Glomerular visceral epithelial cell (primary cell): ENCODE data around the gene CDC42BPG.
"Not testable (repeated sequence)": the region's sequence is repeated elsewhere in the genome, so short reads cannot be mapped to it uniquely, and the experiment has no call there.

Experiments used
- DNase-seq: peaks from one replicate; pipeline ENCODE4 v3.0.0-alpha.2; 2016; ENCODE audit errors: extremely low spot score

CDC42BPG gene

DNA sequence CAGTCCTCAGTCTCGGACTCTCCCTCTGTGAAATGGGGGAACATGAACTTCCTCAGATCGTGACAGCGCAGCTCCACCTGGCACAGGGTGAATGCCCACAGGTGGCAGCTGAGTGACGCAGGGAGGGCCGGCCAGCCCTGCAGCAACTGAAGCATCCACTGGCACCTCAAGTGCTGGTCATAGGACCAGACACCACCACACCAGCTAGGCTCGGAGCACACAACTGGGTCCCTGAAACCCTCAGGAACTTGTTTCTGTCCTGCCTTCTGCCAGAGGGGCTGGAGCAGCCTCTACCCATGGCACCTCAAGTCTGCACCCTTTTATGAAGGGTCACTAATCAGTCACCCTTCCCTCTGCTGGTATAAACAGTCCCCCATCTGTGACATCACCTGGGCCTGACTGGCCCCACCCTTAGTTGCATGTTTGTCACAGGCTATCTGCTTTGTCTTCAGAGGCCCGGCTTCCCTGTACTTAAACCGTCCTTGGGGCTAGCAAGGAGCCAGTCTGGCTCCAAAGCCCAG is 7.4 kb upstream of the CDC42BPG start:
- no peak for DNase-seq

DNA sequence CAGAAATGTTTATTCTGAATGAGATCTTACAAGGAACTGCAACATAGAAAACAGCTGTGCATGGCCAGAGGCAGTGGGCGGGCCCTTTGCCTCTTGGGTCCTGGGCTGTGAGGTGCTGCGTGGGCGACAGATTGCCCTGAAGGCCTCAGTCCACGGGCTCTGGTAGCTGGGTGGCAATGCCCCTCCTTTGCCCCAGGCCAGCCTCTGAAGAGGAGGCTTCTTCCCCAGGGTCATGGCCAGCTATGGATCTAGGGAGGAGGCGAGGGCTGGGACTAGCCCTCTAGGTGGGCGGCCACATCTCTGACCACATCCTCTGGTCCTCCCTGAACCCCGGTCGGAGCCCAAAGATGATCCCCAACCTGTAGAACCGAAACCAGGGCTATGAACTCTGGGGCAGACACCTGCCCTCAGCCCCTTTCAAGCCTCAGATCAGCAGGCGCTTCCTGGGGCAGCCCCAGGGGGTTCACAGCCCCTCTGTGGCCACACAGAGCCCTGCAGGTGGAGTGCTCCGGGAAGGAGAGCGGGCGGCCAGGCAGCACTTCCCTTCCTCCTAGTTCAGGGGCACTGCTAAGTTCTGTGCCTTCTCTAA is 6.6 kb upstream of the CDC42BPG start:
- no peak for DNase-seq

DNA sequence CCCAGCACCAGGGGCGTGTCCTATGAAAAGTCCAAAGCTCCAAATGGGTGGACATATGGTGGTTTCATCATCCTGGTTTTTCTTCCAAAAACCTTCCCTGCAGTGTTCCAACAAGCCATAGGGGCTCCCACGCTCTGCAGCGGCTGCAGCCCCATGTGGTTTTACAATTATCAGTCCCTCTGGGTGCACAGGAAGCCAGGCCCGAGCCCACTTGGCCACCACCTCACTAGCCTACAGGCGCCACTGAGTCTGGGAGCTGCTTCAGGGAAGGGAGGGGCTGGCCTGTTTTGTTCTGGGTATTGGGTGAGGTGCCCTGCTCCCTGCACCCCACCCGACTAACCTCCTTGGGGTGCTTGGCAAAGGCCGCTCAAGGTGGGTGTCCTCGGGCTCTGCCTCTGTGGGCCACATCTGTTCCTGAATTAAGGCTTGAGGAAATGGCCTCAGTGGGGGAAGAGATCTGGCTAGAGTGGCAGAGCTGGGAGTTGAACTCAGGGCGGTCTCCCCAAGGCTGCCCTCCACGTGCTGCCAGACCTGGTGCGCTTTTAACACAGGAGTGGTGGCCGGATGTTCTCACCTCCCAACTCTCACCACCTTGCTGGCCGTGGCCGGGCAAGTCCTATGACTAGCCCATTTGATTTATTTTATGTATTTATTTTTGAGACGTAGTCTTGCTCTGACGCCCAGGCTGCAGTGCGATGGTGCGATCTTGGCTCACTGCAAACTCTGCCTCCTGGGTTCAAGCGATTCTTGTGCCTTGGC is 5.3 kb upstream of the CDC42BPG start:
- no peak for DNase-seq

DNA sequence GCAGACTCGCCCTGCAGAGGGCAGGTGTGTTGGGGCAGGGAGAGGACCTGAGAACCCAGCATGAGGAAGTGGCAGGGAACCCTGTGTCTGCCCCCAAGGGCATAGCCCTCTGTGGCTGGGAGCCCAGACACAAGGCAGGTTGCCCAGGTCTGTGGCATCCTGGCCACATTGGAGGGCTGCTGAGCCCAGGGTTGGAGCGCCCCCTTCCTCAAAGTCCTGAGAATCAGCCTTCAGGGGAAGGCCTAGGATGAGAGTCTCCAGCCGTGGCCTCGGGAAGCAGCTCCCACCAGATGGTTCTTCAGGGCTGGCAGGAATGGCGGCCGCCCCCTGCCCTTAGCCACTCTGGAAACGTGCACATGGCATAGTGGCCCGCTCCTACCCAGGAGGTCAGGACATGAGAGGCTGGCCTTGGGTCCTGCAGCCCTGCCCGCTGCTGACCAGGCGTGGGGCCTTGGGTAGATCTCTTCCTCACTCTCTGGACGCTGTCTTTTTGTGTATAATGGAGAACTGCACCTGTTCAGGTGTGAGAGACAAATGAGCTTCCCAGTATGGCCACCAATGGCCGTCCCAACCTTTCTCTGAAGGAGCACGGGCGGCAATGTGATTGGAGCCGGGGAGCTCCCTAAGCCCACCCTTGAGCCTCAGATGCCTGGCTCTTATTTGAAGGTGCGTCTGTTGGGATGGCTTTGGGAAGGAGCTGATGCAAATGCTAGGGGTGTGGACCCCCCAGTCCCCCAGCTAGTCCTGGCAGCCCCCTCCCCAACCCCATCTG is 4.6 kb upstream of the CDC42BPG start:
- no peak for DNase-seq

DNA sequence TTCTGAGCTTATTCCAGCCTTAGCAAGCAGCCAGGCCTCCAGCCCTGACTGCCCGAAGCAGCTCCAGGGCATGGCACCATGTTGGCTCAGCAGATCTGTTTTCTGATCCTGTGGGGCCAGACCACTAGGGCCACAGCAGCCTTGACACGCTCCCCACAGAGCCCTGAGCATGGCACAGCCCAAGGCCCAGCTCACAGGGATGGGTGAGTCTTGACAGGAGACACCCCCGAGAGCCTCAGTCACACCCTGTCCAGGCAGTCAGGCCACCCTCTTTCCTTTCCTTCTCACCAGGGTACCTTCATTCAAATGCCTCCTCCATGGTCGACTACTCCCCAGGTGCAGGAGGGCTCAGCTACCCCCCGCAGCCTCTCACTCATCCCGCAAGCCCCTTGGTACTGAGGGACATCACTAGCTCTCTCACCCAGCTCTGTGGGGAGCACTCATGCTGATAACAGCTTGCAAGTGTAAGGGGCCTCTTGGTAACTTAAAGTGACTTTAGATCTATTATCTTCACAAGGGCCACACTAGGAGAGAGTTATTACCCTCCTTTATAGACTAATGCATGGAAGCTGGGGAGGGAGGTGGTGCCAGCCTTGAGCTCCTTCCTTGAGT is 3.9 kb upstream of the CDC42BPG start:
- no peak for DNase-seq

DNA sequence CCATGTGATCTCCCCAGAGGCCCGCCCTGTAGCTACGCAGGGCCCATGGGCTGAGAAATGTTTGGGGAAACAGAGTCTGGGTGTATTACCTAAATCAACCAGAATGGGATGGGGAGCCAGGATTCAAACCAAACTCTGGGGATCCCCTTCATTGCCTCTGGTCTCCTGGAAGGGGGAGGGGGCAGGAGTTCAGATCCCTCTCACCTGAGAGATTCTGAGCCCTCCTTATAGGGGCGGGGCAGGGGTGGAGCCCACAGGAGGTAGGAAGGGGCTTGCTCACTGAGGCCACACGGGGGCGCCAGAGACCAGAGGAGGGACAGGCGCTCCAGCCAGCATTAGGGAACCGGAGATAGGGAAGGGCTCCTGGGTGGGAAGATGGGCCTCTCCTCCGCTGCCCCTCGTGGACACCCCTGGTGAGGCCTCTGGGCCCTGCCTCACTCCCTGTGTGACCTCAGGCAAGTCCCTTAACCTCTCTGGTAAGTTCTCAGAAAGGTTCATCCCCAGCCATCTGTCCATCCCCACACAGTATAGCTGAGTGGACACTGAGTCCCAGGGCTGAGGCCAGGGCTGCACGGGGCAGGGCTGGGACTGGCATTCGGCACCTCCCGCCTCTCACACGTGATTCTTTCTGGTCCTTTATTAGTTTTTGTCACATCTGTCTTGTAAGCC is 2.7 kb upstream of the CDC42BPG start:
- DNase-seq: peak; percentile 93

DNA sequence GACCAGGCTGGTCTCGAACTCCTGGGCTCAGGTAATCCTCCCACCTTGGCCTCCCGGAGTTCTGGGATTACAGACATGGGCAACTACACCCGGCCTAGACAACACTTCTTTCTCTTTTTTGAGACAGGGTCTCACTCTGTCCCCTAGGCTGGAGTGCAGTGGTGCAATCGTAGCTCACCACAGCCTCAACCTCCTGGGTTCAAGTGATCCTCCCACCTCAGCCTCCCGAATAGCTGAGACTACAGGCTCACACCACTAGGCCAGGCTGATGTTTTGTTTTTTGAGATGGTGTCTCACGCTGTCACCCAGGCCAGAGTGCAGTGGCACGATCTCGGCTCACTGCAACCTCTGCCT is 1.3 kb upstream of the CDC42BPG start:
- DNase-seq: not testable (repeated sequence)

DNA sequence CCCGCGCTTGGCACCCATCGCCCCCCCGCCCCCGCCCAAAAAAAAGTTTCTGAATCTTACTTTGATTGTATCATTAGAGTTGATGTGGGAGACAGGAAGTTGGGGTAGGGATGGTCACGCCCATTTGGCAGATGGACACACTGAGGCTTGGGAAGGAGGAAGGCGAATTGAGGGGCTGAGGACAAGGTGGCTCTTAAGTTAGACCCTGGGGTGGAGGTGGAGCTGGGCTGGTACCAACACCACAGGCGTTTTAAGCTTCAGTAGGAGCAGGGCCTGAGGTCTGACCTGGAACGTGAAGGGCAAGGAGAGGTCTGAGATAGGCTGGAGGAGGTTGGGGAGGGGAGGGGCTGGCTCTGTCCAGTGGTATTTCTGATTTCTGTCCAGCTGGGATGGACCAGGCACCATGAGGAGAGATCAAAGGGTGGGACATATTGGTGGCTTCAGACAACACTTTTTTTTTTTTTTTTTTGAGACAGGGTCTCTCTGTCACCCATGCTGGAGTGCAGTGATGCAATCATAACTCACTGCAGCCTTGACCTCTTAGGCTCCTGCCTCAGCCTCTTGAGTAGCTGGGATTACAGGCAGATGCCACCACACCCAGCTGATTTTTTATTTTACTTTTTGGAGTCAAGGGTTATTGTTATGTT is 799 bp upstream of the CDC42BPG start:
- no peak for DNase-seq

DNA sequence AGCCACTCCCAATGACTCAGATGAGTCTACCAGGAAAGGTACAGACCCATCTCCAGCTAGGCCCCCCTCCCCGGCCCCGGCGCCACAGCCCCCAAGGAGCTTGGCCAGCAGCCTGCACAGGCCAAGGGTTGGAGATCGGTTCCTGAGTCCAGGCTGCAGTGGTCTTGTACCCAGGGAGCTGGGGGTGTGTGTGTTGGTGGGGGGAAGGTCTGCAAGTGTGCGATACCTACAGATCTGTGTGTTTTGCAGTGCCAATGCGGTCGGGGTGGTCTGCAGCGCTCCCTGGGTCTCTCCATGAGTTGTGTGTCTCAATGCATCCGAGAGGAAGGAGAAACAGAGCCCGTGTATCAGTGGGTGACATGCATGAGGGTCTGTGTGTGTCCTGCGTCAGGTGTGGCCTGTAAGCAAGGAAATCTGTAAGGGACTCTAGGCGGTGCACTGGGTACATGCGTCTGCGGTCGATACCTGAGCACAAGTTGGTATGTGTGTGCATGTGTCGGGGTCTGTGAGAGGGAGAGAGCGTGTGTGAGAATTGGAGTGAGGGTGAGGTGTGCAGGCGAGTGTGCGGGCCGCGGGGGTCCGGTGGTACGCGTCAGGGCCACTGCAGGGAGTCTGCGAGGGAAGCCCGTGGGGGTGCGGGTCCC is 645 bp downstream of the CDC42BPG start:
- no peak for DNase-seq

DNA sequence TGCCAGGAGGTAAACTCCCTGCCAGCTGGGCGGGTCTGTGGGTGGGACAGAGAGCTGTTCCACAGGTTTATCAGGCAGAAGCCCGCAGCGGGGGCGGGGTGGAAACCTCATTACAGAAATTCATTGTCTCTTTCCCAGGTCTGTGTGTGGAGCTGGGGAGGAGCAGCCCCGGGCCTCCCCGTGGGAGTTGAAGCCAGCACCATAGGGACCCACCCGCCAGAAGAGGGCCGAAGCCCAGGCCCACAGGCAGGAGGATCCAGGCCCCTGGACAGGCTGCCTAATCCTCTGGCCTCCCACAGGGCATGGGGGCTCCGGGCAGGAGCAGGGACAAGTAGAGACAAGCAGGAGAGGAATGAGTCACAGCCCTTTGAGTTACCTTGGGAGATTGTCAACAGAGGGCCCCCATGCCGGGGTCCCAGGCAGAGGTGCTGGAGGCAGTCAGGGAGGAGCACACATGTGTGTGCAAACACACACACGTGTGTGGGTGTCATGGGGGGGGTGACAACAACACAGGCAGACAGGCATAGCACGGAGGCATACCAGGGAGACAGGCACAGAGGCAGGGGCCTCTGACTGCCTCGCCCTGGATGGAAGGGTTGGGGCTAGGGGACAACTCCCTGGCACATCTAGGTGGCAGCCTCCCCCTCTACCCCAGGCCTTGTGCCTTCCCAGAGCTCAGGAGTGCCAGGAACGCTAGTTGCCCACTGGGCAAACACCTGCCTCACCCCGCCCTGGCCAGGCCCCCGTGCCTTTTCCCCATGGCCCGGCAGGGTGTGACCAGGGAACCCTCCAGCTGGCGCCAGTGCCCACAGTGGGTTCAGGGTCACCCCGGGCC is 1.4 kb downstream of the CDC42BPG start:
- peak; percentile 65 for DNase-seq

DNA sequence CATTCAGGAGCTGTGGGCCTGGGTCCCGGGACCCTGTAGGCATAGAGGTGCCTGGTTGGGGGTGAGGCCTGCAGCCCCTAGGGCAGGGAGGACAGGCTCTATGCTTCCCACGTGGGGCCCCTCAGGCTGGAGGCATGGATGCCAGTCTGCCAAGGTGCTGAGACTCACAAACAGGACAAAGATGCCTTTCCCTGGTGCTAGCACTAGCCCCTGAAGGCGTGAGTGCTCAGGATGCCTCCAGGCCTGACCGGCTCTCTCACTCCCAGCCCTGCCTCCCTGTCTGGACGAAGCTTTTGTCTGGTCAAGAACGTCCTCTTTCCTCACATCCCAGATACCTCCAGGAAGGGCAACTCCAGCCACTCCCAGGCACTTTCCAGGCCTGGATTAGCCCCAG is 2.1 kb downstream of the CDC42BPG start:
- no peak for DNase-seq

DNA sequence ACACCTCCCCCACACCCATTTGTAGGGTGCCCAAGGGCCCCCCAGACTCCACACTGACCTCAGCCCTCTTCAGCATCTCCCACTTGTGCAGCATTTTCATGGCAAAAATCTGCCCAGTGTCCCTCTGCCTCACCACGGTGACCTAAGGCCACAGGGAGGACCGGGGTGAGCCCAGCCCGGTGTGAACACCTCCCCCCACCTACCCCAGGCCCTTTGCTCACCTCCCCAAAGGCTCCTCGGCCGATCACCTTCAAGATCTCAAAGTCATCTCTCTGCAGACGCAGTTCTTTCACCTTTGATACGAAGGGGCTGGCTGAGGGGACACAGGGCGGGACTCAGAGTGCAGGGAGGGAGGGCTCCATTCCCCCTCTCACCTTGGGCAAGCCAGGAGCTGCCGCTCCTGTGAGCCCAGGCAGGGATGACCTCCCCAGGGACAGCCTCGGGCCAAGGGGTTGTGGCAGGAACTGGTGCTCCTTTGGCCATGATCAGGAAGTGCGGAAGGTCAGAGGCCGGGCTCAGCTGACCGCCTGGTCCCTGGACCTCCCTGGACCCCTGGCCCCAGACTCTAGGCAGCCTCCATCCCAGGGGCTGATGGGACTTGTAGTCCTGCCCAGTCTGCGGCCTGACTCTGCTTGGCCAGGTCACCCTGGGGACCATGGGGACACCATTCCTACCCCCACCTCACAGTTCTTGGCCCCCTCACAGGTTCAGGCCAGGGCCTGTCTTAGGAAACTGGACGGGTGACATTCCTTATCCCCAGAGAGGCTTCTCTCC is 2.7 kb downstream of the CDC42BPG start:
- DNase-seq: no peak

DNA sequence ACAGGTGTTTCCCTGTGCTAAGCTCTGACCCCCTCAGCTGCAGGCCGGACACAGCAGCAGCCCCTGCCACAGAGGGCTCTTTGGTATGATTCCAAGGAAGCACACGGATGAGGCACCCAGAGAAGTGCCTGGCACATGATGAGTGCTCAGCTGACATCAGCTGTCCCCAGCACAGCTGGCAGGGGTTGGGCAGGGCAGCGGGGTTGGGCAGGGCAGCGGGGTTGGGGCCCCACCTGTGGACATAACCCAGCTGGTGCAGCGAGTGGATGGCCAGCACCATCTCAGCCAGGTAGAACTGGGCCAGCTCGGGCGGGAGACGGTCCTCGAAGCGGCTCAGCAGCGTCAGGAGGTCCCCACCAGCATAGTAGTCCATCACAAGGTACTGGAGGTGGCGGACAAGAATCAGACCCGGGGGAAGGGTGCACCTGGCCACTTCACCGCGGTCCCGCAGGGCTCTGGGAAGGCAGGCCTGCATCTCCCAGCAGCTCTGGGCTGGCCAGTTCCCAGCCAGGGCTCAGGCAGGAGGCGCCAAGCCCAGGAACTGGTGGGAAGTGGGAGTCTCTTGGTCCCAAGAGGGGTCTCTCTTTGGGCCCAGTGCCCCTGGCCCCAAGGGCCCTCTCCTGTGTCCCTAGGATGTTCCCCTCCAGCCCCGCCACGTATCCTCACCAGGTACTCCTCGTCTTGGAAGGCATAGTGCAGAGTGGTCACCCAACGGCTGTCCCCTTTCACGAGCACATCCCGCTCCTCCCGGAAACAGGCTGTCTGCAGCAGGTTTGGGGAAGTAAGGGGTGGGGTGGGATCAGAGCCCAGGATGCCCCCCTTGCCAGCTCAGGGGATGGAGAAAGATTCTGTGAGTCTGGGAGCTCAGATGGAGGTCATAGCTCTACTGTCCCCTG is 4.3 kb downstream of the CDC42BPG start:
- DNase-seq: no peak

DNA sequence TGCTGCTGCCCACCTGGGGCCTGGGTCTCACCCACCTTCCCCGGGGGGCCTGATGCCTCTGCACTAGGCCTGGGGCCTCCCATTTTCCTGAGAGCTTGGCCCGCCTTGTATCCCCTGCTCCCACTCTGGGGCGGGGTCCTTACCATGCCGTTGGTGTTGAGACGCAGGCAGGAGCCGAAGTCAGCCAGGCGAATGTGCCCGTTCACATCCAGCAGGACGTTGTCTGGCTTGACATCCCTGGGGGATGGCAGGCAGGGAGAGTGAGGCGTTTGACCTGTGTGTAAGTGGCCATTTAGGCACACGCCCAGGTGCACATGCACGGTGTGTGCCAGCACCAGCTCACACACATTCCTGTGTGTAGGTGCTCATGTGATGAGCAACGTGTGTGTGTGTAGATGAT is 5.1 kb downstream of the CDC42BPG start:
- no peak for DNase-seq

DNA sequence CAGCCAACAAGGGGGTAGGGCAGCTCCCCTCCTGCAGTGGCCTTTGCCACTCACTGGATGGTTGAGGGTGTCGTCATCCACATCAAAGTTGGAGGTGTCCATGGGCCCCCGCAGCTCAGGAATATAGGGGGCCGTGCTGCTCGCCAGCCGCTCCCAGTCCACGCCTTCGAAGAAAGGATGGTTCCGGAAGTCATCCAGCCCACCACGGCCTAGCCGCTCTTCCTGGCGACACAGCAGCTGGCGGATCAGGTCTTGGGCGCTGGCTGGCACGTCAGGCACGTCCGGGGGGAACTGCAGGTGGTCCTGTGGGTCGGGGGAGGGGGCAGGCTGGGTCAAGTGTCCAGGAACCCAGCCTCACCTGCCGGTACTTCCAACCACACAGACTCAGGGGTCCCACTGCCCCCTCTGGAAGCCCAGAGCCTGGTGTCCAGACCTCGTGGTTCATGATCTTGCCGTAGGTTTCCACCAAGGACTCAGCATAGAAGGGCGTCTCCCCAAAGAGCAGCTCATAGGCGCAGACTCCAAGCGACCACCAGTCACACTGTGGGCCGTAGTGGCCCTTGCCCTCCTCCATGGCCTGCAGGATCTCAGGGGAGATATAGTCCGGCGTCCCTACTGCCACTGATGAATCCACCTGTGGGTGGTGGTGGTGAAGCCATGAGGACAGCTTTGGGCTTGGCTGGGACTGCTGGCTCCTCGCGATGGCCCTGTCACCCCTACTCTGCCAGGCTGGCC is 5.7 kb downstream of the CDC42BPG start:
- no peak for DNase-seq

DNA sequence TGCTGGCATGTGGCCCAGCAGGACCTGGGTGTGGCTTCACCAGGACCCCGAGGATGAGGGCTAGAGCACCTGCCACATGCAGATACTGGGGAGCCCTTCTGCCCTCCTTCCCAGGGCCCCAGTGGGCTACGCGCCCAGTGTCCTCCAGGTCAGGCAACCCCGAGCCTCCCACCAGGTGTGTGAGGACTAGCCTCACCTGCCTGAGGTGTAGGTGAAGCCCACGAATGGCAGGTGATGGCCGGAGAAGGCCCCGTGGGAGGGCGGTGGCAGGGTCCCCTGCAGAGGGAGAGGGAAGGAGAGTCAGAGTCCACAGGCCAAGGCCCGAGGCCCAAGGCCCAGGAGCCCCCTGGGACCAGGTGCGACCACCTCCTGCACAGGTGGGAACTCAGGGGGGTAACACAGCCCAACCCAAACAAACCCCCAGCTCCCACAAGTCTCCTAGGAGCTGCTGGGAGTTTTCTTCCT is 6.5 kb downstream of the CDC42BPG start:
- DNase-seq: no peak

DNA sequence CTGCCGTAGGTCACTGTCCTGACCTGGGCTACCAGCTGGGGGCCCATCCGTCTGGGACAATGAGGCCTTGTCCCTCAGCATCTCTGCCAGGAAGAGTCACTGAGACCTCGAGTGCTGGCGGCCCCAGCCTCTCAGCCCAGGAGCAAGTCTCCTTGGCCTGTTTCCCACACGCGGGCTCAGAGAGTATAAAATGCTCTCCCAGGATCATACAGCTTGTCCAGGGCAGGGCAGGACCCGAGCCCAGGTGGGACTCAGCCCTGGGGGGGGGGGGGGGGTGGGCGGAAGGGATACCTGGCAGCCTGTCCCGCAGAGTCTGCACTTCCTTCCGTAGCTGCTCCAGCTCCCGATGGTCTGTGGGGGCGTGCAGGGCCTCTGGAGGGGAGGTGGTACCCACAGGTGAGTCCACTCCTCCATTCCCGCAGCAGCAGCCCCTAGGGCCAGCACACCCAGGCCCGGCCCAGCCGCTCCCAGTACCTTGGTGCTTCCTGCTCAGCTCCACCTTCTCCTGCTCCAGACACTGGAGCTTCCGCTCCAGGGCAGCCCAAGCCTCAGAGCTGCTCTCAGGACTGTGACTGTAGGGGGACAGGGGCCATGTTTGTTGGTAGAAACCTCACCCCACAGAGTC is 7.9 kb downstream of the CDC42BPG start:
- DNase-seq: no peak
